Dedifferentiated amniotic fluid mesenchymal stem cell (primary cell): ENCODE results near the gene GLIS2.

Source experiments
- DNase-seq: peaks from one replicate; pipeline ENCODE4 v3.0.0-alpha.2; 2016; ENCODE audit errors: extremely low spot score

GLIS2 gene

GRCh38 chr16:4350787-4351659 lies 35.2 kb downstream of the GLIS2 start, which contains the start of gene PAM16:
Gene PAM16 (minus strand): TSS chr16:4351321. CDS start chr16:4351234, 87 bp downstream.
- peak; percentile 85 for DNase-seq

GRCh38 chr16:4351880-4352279 lies 36.0 kb downstream of the GLIS2 start:
- no peak for DNase-seq

- no peak for DNase-seq
Observed at GRCh38 chr16:4352843-4353242, 37.0 kb downstream of the GLIS2 start.

GRCh38 chr16:4353675-4354074 lies 37.8 kb downstream of the GLIS2 start:
- no peak for DNase-seq

GRCh38 chr16:4354512-4355409 lies 38.9 kb downstream of the GLIS2 start:
- DNase-seq = no peak

- no peak for DNase-seq
Observed at GRCh38 chr16:4356820-4357219, 41.0 kb downstream of the GLIS2 start.

- no peak for DNase-seq
Observed at GRCh38 chr16:4358236-4358635, 42.4 kb downstream of the GLIS2 start.

GRCh38 chr16:4358831-4359561 lies 43.1 kb downstream of the GLIS2 start:
- no peak for DNase-seq

- no peak for DNase-seq
Observed at GRCh38 chr16:4359914-4360313, 44.0 kb downstream of the GLIS2 start.

- DNase-seq = no peak
Observed at GRCh38 chr16:4360538-4361021, 44.7 kb downstream of the GLIS2 start.

- DNase-seq = no peak
Observed at GRCh38 chr16:4361033-4361943, 45.4 kb downstream of the GLIS2 start.

- DNase-seq = no peak
Observed at GRCh38 chr16:4361944-4362311, 46.1 kb downstream of the GLIS2 start.

- no peak for DNase-seq
Observed at GRCh38 chr16:4362476-4363135, 46.7 kb downstream of the GLIS2 start.

- no peak for DNase-seq
Observed at GRCh38 chr16:4364196-4365013, 48.5 kb downstream of the GLIS2 start.

GRCh38 chr16:4365014-4365406 lies 49.1 kb downstream of the GLIS2 start:
- no peak for DNase-seq

- no peak for DNase-seq
Observed at GRCh38 chr16:4365615-4366014, 49.7 kb downstream of the GLIS2 start.

GRCh38 chr16:4366016-4366415 lies 50.1 kb downstream of the GLIS2 start:
- no peak for DNase-seq

- no peak for DNase-seq
Observed at GRCh38 chr16:4367393-4367856, 51.6 kb downstream of the GLIS2 start.
